Activated T-cell treated with anti-CD3 and anti-CD28 coated beads, Interleukin-2, amount 50 U/mL, for 72 hours (primary cell): ENCODE measurements around the gene ZNF618. TPM values are rescaled to one million over a fixed set of nuclear protein-coding genes. Genes with fewer than 3 reads are reported as not detected.

Experiments used
- ATAC-seq, 2 donors: fragments of 150-1000 bp; cut with Tn5 transposase; replicated peaks in 1 of 2; 2 replicates each; pipeline ENCODE4 v1.10.0; 2021; ENCODE audit warnings: moderate library complexity in 2 of 2, mild to moderate bottlenecking in 1 of 2
- DNase-seq, 2 donors: peaks; one replicate each; pipeline ENCODE4 v3.0.0; 2021 to 2022; ENCODE audit warnings: mixed read lengths in 1 of 2
- H3K27ac Mint-ChIP-seq: one replicate; pipeline ENCODE4 v1.8.0; 2022; ENCODE audit warnings: mild to moderate bottlenecking, moderate library complexity, mixed read lengths
- H3K27me3 Mint-ChIP-seq: one replicate; pipeline ENCODE4 v1.8.0; 2022; ENCODE audit warnings: low read depth, mixed read lengths
- H3K36me3 Mint-ChIP-seq, 2 donors: one replicate each; pipeline ENCODE4 v1.8.0; 2022; ENCODE audit warnings: mixed read lengths in 2 of 2, mild to moderate bottlenecking in 1 of 2; ENCODE audit not compliant: insufficient read depth in 2 of 2
- H3K4me1 Mint-ChIP-seq: one replicate; pipeline ENCODE4 v1.8.0; 2022; ENCODE audit warnings: low read depth, mixed read lengths
- H3K4me3 Mint-ChIP-seq, 2 donors: one replicate each; pipeline ENCODE4 v1.8.0; 2022; ENCODE audit warnings: mild to moderate bottlenecking in 2 of 2, mixed read lengths in 2 of 2, moderate library complexity in 2 of 2
- H3K9me3 Mint-ChIP-seq, 2 donors: one replicate each; pipeline ENCODE4 v1.8.0; 2022; ENCODE audit warnings: mixed read lengths in 2 of 2
- total RNA-seq, 2 donors: library from RNA; stranded (reverse); gene quantifications; one replicate each; pipeline ENCODE4 v1.2.3, GENCODE V29; 2022

Gene ZNF618
- total RNA-seq, 2 donors from 2014 or later, result 0.23 to 0.62 TPM

DNA sequence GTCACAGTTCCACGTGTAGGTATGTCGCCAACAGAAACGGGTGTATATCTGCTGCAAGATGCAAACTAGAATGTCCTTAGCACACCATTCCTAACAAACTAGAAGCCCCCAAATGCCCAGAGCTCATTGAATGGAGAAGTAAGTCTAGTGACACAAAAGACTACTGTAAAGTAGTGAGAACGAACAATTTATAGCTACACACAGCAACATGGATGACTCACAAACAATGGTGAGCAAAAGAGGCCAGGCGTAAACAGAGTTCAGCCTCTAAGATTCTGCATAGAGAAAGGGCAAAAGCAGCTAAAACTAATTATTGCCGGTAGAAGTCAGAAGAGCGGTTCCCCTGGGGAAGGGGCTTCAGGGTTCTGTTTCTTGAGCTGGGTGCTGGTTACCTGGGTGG is 127.2 kb downstream of the ZNF618 start:
- ATAC-seq (no peak), DNase-seq (no peak)
- H3K27me3 Mint-ChIP-seq, result no peaks in the 10 kb centered on the region
- H3K36me3 Mint-ChIP-seq, result no peaks in the 10 kb centered on the region
- H3K9me3 Mint-ChIP-seq, result no peaks in the 10 kb centered on the region
- H3K4me3 Mint-ChIP-seq, result no peak overlapping the region
- no peak overlapping the region for H3K27ac Mint-ChIP-seq
- H3K4me1 Mint-ChIP-seq, result no peaks in the 10 kb centered on the region

DNA sequence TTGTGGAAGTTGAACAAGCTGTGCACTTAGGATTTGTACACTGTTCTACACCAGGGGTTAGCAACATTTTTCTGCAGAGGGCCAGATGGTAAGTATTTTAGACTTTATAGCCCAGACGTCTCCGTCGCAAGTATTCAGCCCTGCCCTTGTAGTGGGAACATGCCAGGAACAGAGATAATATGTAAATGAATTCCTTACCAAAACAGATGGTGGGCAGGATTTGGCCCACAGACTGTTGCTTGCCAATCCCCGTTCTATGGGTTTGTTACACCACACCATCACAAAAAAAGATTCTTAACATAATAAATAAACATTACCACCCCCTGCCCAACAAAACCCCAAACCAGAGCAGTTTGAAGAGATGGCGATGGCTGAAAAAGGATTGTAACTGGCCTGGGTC is 127.6 kb downstream of the ZNF618 start:
- Mint-ChIP-seq H3K27ac (no peak overlapping the region), H3K4me1 (no peaks in the 10 kb centered on the region), H3K36me3 (no peaks in the 10 kb centered on the region), H3K9me3 (no peaks in the 10 kb centered on the region), H3K27me3 (no peaks in the 10 kb centered on the region), H3K4me3 (no peak overlapping the region)
- ATAC-seq, result no peak
- no peak for DNase-seq

DNA sequence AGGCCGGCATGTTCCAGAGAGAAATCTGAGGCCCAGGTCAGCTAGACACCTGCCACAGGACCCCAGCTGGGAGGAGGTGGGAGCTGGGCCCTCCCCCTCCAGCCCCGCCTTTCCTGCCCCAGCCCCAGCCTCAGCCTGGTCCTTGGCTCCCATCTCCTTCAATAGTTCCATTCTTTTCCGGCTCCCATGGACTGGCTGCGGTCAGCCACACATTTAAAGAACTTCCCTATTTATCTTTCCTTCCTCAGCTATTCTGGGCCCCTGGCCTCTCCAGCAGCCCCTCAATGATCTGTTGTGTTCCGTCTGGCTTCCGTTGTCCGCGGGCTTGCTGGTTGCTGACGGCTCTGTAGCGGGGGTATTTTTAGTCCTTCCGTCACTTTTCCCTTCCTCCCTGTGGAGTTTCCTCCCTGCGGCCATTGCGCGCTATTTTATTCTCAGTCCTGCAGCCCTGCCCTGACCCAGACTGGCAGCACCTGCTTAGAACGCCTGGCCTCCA is 128.2 kb downstream of the ZNF618 start:
- Mint-ChIP-seq H3K9me3 (no peaks in the 10 kb centered on the region), H3K27me3 (no peaks in the 10 kb centered on the region), H3K36me3 (no peaks in the 10 kb centered on the region), H3K27ac (no peak overlapping the region), H3K4me3 (no peak overlapping the region), H3K4me1 (no peaks in the 10 kb centered on the region)
- DNase-seq (no peak), ATAC-seq (no peak)

DNA sequence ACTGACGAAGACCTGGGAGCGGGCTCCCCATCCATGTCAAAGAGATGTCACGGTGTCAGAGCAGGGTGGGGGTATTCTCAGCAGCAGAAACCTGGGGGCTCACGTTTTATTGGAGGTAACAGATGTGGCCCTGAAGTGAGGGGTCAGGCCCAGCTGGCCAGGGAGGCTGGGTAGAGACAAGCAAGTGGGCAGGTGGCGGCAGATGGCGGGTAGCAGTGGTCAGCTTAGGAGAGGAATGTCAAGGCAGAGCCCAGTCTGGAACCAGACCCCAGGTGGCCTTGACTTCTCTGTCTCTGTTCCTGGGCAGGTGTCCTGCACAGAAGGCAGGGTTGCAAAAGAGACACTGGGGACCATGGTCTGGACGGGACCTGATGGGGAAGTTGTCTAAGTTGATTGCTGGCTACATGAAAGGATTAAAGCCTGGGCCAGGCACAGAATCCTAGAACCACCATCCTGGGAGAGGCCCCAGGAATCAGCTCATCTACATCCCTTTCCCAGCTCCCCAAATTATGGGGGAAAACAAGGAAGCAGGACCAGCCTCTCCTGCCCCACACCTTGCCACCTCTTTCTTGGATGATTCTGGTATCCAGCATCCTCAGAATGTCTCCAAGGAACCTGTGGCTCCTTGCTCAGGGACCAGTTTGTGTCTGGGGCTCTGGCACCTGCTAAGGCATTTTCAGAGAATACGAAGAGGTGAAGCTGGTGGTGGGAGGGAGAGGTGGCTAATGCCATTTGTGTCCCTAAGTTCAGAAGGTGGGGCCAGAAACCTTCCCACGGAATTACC is 129.5 kb downstream of the ZNF618 start:
- DNase-seq (no peak), ATAC-seq (no peak)
- no peaks in the 10 kb centered on the region for H3K4me1 Mint-ChIP-seq
- H3K27me3 Mint-ChIP-seq, result no peaks in the 10 kb centered on the region
- no peak overlapping the region for H3K27ac Mint-ChIP-seq
- no peak overlapping the region for H3K4me3 Mint-ChIP-seq
- H3K9me3 Mint-ChIP-seq, result no peaks in the 10 kb centered on the region
- H3K36me3 Mint-ChIP-seq, result no peaks in the 10 kb centered on the region

DNA sequence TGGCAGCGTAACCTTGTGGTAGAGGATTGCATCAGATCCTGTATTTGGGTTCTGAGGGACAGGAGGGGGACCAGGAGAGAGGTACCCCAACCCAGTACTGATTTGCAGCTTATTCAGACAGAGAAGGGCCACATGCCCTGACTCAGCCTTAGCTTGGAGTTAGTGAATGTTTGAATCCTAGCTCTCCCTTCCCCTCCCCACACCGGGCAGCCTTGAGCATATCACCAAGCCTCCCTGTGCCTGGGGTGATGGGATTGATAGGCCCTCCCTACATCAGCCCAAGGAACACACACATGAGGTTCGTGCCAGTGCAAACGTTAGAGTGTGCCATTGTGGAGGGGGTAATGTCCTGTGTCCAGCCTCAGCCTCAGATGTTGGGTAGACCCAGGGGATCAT is 130.0 kb downstream of the ZNF618 start:
- H3K27me3 Mint-ChIP-seq, result no peaks in the 10 kb centered on the region
- H3K36me3 Mint-ChIP-seq, result no peaks in the 10 kb centered on the region
- no peaks in the 10 kb centered on the region for H3K9me3 Mint-ChIP-seq
- no peaks in the 10 kb centered on the region for H3K4me1 Mint-ChIP-seq
- H3K4me3 Mint-ChIP-seq, result no peak overlapping the region
- ATAC-seq (no peak), DNase-seq (no peak)
- H3K27ac Mint-ChIP-seq, result no peak overlapping the region

DNA sequence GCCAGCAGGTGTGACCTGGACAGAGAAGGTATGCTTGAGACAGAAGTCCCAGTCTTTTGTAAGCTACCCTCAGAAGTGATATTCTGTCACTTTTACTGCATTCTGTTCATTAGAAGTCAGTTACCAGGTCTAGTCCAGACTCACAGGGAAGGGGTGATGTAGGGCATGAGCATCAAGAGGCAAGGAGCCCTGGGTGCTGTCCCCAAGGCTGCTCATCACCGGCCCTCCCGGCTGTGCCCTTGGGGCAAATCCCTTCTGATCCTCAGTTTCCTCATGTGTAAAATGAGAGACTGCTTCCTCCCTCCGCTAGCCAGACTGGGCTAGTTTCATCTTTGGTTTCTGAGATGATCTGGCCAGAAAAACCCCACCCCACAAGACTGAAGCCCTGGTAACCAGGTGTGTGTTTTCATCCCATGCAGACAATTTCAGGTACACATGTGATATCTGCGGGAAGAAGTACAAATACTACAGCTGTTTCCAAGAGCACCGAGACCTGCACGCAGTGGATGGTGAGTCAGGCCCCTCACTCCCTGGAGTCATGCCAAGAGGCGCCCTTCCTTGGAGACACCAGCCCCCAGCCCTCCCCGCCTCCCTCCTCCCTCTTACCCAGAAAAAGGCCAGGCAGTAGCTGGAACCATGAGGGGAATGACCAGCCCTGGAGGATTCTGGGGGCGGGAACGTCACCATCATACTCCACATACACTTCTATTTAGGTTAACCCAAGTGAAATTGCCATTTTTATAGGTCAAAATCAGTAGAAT is 131.0 kb downstream of the ZNF618 start:
- Mint-ChIP-seq H3K4me3 (no peak overlapping the region), H3K4me1 (no peaks in the 10 kb centered on the region), H3K27ac (no peak overlapping the region), H3K27me3 (no peaks in the 10 kb centered on the region), H3K36me3 (no peaks in the 10 kb centered on the region), H3K9me3 (no peaks in the 10 kb centered on the region)
- ATAC-seq, result no peak
- no peak for DNase-seq

DNA sequence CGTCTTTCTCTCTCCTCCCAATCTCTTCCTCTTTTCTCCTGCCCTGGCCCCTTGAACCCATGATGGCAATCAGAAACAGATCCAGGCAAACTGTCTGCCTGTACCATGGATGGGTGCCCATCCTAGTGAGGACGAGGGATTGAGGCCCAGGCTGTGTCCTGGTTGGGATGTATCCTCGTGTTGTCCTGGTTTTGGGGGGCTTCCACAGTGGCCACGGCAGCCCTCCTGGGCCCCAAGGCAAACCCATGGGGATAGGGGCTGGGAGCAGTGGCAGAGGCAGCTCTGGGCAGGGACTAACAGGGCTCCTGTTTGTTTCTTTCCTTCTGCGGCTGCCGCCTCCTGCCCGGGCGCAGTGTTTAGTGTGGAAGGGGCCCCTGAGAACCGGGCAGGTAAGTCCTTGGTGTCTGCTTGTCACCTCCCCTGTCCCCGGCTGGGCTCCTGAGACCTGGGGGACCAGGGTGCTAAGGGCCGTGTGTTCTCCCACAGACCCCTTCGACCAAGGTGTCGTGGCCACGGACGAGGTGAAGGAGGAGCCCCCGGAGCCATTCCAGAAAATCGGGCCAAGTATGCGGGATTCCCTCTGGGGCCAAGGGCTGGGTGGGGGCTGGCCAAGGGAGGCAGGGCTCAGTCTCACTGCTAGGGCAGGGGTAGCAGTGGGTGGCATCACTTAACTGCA is 132.0 kb downstream of the ZNF618 start:
- H3K4me3 Mint-ChIP-seq, result no peak overlapping the region
- no peaks in the 10 kb centered on the region for H3K4me1 Mint-ChIP-seq
- no peak overlapping the region for H3K27ac Mint-ChIP-seq
- H3K9me3 Mint-ChIP-seq, result no peaks in the 10 kb centered on the region
- no peaks in the 10 kb centered on the region for H3K36me3 Mint-ChIP-seq
- no peak for ATAC-seq
- no peaks in the 10 kb centered on the region for H3K27me3 Mint-ChIP-seq
- DNase-seq, result no peak

DNA sequence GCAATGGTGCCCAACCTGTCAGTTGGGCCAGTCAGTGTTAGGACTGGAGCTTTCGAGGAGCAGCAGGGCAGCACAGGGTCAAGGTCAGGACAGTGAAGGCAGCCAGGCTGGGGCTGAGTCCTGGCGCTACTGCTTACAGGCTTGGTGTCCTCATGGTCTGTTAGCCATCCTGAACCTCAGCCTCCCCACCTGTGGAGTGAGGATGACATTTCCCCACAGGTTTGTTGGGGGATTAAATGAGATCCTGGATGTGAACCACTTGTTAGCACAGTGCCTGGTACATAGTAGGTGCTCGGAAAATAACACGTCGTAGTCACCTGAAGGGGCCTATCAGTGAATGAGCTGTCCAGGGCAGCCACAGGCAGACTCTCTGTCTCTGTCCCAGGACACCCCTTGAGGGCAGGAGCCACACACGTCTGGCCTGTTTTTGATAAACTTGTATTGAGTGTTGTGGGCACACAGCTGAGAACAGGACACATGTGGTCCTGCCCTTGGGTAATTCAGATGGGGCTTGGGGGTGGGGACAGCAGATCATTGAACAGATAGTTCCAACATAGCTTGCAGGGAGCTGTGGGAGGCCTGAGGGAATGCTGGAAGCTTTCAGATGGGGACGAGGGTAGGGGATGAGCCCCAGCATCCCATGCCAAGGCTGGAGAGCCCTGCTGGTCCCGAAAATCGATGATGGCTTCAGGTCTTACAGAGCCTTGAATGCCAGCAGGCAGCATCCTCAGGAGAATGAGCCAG is 132.7 kb downstream of the ZNF618 start:
- Mint-ChIP-seq H3K9me3 (no peaks in the 10 kb centered on the region), H3K4me1 (no peaks in the 10 kb centered on the region), H3K27me3 (no peaks in the 10 kb centered on the region), H3K36me3 (no peaks in the 10 kb centered on the region), H3K27ac (no peak overlapping the region), H3K4me3 (no peak overlapping the region)
- ATAC-seq, result no peak
- DNase-seq, result no peak

DNA sequence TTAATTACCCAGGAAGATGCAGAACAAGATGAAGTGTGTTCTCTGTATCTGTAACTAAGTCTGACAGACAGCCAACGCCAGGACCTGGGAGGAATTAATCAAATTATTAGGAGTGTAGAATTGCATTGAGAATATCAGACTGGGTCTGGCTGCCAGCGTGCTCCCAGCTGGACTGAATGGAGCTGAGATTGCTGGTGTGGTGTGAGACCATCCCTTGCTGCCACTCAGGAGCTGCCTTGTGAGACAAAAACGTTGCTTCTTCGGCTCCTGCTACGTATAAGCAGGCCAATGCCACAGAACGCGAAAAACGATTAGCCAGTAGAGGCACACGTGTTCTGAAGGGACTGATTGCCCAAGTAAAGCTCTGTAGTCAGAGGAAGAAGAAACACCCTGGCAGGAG is 135.2 kb downstream of the ZNF618 start:
- ATAC-seq, result no peak
- no peaks in the 10 kb centered on the region for H3K36me3 Mint-ChIP-seq
- H3K27me3 Mint-ChIP-seq, result no peaks in the 10 kb centered on the region
- H3K4me3 Mint-ChIP-seq, result no peak overlapping the region
- H3K9me3 Mint-ChIP-seq, result no peaks in the 10 kb centered on the region
- H3K27ac Mint-ChIP-seq, result no peak overlapping the region
- H3K4me1 Mint-ChIP-seq, result no peaks in the 10 kb centered on the region
- DNase-seq, result no peak

DNA sequence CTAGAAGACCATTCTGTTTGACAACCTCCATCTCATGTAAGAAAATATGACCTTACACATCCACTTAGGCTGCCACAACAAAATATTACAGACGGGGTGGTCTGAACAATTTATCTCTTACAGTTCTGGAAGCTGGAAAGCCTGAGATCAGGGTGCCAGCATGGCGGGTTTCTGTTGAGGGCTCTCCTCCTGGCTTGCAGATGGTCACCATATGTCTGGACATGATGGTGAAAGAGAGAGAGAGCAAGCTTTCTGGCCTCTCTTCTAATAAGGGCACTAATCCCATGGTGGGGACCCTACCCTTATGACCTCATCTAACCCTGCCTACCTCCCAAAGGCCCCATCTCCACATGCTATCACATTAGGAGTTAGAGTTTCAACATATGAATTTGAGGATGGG is 136.0 kb downstream of the ZNF618 start:
- Mint-ChIP-seq H3K4me3 (no peak overlapping the region), H3K9me3 (no peaks in the 10 kb centered on the region), H3K27ac (no peak overlapping the region), H3K4me1 (no peaks in the 10 kb centered on the region), H3K27me3 (no peaks in the 10 kb centered on the region), H3K36me3 (no peaks in the 10 kb centered on the region)
- DNase-seq (no peak), ATAC-seq (no peak)

DNA sequence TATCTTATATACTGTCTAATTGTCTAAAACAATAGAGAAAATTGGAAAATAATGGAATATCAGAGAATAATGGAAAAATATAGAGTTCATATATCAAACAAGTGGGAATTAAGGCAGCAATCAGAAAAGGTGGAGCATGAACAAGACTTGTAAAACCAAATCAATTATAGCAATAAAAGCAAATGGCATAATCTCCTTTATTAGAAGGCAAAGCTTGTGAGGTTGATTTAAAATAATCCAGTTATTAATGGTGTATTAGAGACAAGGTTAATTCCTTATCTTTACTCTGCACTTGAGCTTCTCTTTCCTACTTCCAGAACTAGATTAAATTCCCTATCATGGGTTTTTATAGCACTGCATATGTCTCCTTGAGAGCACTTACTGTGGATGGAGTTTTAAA is 137.9 kb downstream of the ZNF618 start:
- DNase-seq, result no peak
- Mint-ChIP-seq H3K4me1 (no peaks in the 10 kb centered on the region), H3K27ac (no peak overlapping the region), H3K4me3 (no peak overlapping the region), H3K27me3 (no peaks in the 10 kb centered on the region), H3K9me3 (no peaks in the 10 kb centered on the region), H3K36me3 (no peaks in the 10 kb centered on the region)
- no peak for ATAC-seq

DNA sequence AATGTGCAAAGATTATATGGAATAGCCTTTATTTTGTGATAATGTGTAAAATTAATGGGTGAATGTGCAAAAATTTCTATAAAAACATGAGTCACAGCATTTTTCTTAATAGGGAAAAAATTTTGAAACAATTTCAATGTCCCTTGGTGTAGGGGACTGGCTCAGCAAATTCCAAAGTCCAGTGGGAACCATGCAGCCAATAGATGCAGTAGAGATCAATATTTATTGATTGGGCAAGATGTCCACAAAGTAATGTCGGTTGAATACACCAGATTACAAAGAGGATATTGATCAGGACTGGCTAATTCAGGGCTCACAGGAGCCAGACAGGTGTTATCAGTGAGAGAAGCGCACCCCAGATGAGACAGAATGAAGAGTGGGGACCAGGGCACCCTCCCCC is 139.5 kb downstream of the ZNF618 start:
- DNase-seq (no peak), ATAC-seq (no peak)
- no peaks in the 10 kb centered on the region for H3K4me1 Mint-ChIP-seq
- no peaks in the 10 kb centered on the region for H3K36me3 Mint-ChIP-seq
- H3K27ac Mint-ChIP-seq, result no peak overlapping the region
- no peaks in the 10 kb centered on the region for H3K27me3 Mint-ChIP-seq
- no peak overlapping the region for H3K4me3 Mint-ChIP-seq
- no peaks in the 10 kb centered on the region for H3K9me3 Mint-ChIP-seq

DNA sequence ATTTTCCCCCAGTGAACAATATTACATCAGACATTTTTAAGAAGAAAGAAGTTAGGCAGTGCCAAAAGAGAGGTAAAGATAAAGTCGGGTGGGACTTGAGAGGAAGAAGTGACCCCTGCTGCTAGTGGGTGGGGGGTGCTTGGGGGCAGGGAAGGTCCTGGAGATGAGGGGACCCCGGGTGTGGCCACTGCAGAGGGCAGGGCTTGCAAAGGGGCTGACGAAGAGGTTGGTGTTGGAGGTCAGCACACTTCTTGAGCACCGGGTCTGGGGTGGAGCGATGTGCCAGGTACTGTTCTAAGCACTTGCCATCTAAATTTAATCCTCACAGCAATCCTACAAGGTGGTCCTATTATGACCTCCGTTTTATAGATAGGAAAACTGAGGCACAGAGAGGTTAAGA is 140.0 kb downstream of the ZNF618 start:
- H3K36me3 Mint-ChIP-seq, result no peaks in the 10 kb centered on the region
- no peaks in the 10 kb centered on the region for H3K4me1 Mint-ChIP-seq
- H3K9me3 Mint-ChIP-seq, result no peaks in the 10 kb centered on the region
- no peaks in the 10 kb centered on the region for H3K27me3 Mint-ChIP-seq
- ATAC-seq (no peak), DNase-seq (no peak)
- no peak overlapping the region for H3K4me3 Mint-ChIP-seq
- no peak overlapping the region for H3K27ac Mint-ChIP-seq
